Upper lobe of right lung (tissue), 1 donor: Measurements from ENCODE around the gene DDX39A. TPM values are rescaled to one million over a fixed set of nuclear protein-coding genes. Genes with fewer than 3 reads are reported as not detected.
"Not testable (repeated sequence)": the region's sequence is repeated elsewhere in the genome, so short reads cannot be mapped to it uniquely, and the experiment has no call there.

Source experiments
- ATAC-seq: fragments of 200-7000 bp; cut with Tn5 transposase; one replicate; pipeline ENCODE4 v1.9.1; 2020; ENCODE audit warnings: mild to moderate bottlenecking, moderate library complexity
- DNase-seq: peaks from one replicate; pipeline ENCODE4 v3.0.0-alpha.2; 2020
- H3K27ac ChIP-seq: fragments of 200-600 bp; one replicate; pipeline ENCODE4 v1.8.0; 2022
- H3K27me3 ChIP-seq: fragments of 200-600 bp; one replicate; pipeline ENCODE4 v1.8.0; 2022; ENCODE audit warnings: mild to moderate bottlenecking
- H3K36me3 ChIP-seq: fragments of 200-600 bp; one replicate; pipeline ENCODE4 v1.8.0; 2022
- H3K4me1 ChIP-seq: fragments of 200-600 bp; one replicate; pipeline ENCODE4 v1.8.0; 2022
- H3K4me3 ChIP-seq: fragments of 200-600 bp; one replicate; pipeline ENCODE4 v1.8.0; 2022; ENCODE audit warnings: mild to moderate bottlenecking
- H3K9me3 ChIP-seq: fragments of 200-600 bp; one replicate; pipeline ENCODE4 v1.8.0; 2022
- intact Hi-C: fragments of 100-400 bp; cut with DNase I; formaldehyde crosslinking; loops from one replicate; pipeline ENCODE4 v1.11.0; 2022
- total RNA-seq: library from RNA; stranded (reverse); fragmentation: NEBNext Ultra II Directional; extraction: Animal tissue kit (Norgen Biotek cat#: 25700); gene quantifications from one replicate; pipeline ENCODE4 v1.2.1, GENCODE V29; 2021
- TF ChIP-seq, protein P1 (sequence below): fragments of 200-600 bp; IDR thresholded peaks from one replicate; pipeline ENCODE4 v1.8.0; 2022; ENCODE audit warnings: antibody characterized with exemption
- donor health status: DM: no; HTN: yes; CAD: no; lungs with severe emphysema.

Gene DDX39A
- total RNA-seq, 1 donor from 2014 or later = 63.0 TPM

- H3K4me1 ChIP-seq = peaks cover 62% of the 10 kb centered on the region
- H3K9me3 ChIP-seq = no peaks in the 10 kb centered on the region
- ATAC-seq = no peak
- no peaks in the 10 kb centered on the region for H3K36me3 ChIP-seq
- no peaks in the 10 kb centered on the region for H3K27me3 ChIP-seq
- TF ChIP-seq, protein P1, sequence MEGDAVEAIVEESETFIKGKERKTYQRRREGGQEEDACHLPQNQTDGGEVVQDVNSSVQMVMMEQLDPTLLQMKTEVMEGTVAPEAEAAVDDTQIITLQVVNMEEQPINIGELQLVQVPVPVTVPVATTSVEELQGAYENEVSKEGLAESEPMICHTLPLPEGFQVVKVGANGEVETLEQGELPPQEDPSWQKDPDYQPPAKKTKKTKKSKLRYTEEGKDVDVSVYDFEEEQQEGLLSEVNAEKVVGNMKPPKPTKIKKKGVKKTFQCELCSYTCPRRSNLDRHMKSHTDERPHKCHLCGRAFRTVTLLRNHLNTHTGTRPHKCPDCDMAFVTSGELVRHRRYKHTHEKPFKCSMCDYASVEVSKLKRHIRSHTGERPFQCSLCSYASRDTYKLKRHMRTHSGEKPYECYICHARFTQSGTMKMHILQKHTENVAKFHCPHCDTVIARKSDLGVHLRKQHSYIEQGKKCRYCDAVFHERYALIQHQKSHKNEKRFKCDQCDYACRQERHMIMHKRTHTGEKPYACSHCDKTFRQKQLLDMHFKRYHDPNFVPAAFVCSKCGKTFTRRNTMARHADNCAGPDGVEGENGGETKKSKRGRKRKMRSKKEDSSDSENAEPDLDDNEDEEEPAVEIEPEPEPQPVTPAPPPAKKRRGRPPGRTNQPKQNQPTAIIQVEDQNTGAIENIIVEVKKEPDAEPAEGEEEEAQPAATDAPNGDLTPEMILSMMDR = no peak
- H3K27ac ChIP-seq = no peak overlapping the region
- DNase-seq = no peak
- intact Hi-C loops = no loop called here
- H3K4me3 ChIP-seq = no peak overlapping the region
These were observed 52.1 kb downstream of the DDX39A start for GRCh38 chr19:14367016-14367415.

DNA sequence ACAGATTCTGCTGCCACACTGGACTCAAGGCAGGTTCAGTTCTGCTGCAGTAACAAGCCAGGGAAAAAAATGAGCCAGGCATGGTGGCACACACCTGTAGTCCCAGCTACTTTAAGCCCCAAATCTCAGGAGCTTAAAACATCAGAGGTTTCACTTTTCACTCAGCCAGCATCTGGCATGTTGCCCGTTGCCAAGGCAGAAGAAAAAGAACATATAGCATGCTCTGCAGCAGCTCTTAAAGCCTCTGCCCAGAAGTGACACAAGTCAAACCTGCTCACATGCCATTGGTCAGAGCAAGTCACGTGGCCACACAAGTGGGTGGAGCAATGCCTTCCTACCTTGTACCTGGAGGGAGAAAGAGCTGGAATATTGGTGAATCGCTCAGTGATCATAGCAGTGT, 52.6 kb downstream of the DDX39A start:
- peak overlapping the region; percentile 45 for H3K27ac ChIP-seq
- intact Hi-C loops = no loop called here
- ATAC-seq = peak; percentile 71
- H3K4me1 ChIP-seq = peaks cover 57% of the 10 kb centered on the region
- peak; percentile 91 for DNase-seq
- TF ChIP-seq, protein P1 = no peak
- no peaks in the 10 kb centered on the region for H3K27me3 ChIP-seq
- H3K4me3 ChIP-seq = no peak overlapping the region
- no peaks in the 10 kb centered on the region for H3K36me3 ChIP-seq
- no peaks in the 10 kb centered on the region for H3K9me3 ChIP-seq

GRCh38 chr19:14364098-14364443, 55.1 kb downstream of the DDX39A start:
- H3K4me3 ChIP-seq, intact Hi-C loops, H3K27me3 ChIP-seq, DNase-seq, H3K9me3 ChIP-seq, ATAC-seq, H3K36me3 ChIP-seq: not testable (repeated sequence)
- Histone ChIP-seq H3K4me1 (peaks cover 36% of the 10 kb centered on the region), H3K27ac (peak overlapping the region; percentile 80)

- peak; percentile 91 for DNase-seq
- H3K36me3 ChIP-seq = no peaks in the 10 kb centered on the region
- TF ChIP-seq, protein P1 = no peak
- peak overlapping the region; percentile 43 for H3K4me3 ChIP-seq
- H3K9me3 ChIP-seq = no peaks in the 10 kb centered on the region
- H3K27me3 ChIP-seq = no peaks in the 10 kb centered on the region
- H3K27ac ChIP-seq = peak overlapping the region; percentile 80
- intact Hi-C loops = no loop called here
- ATAC-seq = peak; percentile 81
- peaks cover 29% of the 10 kb centered on the region for H3K4me1 ChIP-seq
These were observed 55.7 kb downstream of the DDX39A start for GRCh38 chr19:14363183-14364097.

DNA sequence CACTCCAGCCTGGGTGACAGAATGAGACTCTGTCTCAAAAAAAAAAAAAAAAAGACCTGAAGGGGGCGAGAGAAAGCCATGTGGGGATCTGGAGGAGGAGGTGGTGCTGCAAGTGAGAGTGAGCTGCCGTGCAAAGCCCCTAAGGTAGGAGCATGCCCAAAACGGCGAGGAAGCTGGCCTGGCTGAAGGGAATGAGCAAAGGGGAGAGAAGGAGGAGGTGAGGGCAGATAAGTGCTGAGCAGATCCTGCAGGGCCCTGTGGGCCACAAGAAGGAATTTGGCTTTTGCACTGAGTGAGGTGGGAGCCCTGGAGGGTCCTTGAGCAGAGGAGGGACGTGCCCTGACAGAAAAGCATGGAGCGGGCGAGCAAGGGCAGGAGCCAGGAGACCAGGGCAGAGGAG, 57.3 kb downstream of the DDX39A start:
- Histone ChIP-seq H3K4me3 (no peak overlapping the region), H3K9me3 (no peaks in the 10 kb centered on the region), H3K36me3 (no peaks in the 10 kb centered on the region), H3K27ac (no peak overlapping the region), H3K27me3 (no peaks in the 10 kb centered on the region), H3K4me1 (peaks cover 23% of the 10 kb centered on the region)
- intact Hi-C loops = no loop called here
- TF ChIP-seq, protein P1 = peak; percentile 9
- ATAC-seq (peak; percentile 28), DNase-seq (no peak)

Other genes with a start within 250 kb of the DDX39A start
- gene ADGRL1, start 213.2 kb downstream of the DDX39A start, total RNA-seq = 26.3 TPM
- 165 TPM for gene ADGRE5, start 37.9 kb downstream of the DDX39A start, total RNA-seq
- gene PKN1, start 14.0 kb upstream of the DDX39A start, total RNA-seq = 159 TPM
- gene PTGER1, start 56.0 kb upstream of the DDX39A start, total RNA-seq = 2.5 TPM
- gene GIPC1, start 76.8 kb upstream of the DDX39A start, total RNA-seq = 97.7 TPM
- 99.7 TPM for gene DNAJB1, start 99.1 kb upstream of the DDX39A start, total RNA-seq
- 123 TPM for gene TECR, start 110.3 kb upstream of the DDX39A start, total RNA-seq
- 113 TPM for gene NDUFB7, start 152.7 kb upstream of the DDX39A start, total RNA-seq
- not detected for gene CLEC17A, start 163.7 kb upstream of the DDX39A start, total RNA-seq